HFFc6 (cell line): Measurements from ENCODE around the gene CNBD2. TPM values are rescaled to one million over a fixed set of nuclear protein-coding genes. Genes with fewer than 3 reads are reported as not detected.

ENCODE experiments used
- DNase-seq: peaks from one replicate; pipeline ENCODE4 v3.0.0-alpha.2; 2018
- H3K27ac Mint-ChIP-seq: 2 replicates; pipeline ENCODE4 v1.8.0; 2020; ENCODE audit warnings: mild to moderate bottlenecking, mixed read lengths
- H3K27me3 Mint-ChIP-seq: 2 replicates; pipeline ENCODE4 v1.8.0; 2021; ENCODE audit warnings: mild to moderate bottlenecking, moderate library complexity, mixed read lengths; ENCODE audit not compliant: insufficient read depth
- H3K36me3 Mint-ChIP-seq: 2 replicates; pipeline ENCODE4 v1.8.0; 2021; ENCODE audit warnings: low read depth, mixed read lengths
- H3K4me1 Mint-ChIP-seq: 2 replicates; pipeline ENCODE4 v1.8.0; 2020; ENCODE audit warnings: low read depth, mixed read lengths
- H3K4me3 Mint-ChIP-seq: 2 replicates; pipeline ENCODE4 v1.8.0; 2020; ENCODE audit warnings: mild to moderate bottlenecking, moderate library complexity, mixed read lengths
- H3K9me3 Mint-ChIP-seq: 2 replicates; pipeline ENCODE4 v1.8.0; 2020; ENCODE audit warnings: mild to moderate bottlenecking, mixed read lengths
- long read RNA-seq: library from polyadenylated mRNA; unstranded; transcript quantifications from one replicate; pipeline ENCODE4 v2.0.0, GENCODE V29; 2019
- total RNA-seq, 6 experiments: library from RNA; stranded (reverse); fragmentation: NEBNext Ultra II Directional; extraction: Animal tissue kit (Norgen Biotek cat#: 25700); gene quantifications; 2 replicates in 1 of 6; 3 replicates in 5 of 6; pipeline ENCODE4 v1.2.3, GENCODE V29; 2021
- TF ChIP-seq, protein P1 (sequence below): fragments of 200-600 bp; sonication (generic); IDR thresholded peaks from 2 replicates; pipeline ENCODE4 v1.5.0; 2021; ENCODE audit warnings: antibody characterized with exemption, mild to moderate bottlenecking

Gene CNBD2
- 1 to 10 TPM; 1.4 to 2.9 (median 2.3) TPM for total RNA-seq
- long read RNA-seq, partial matches to known transcripts, result 0 of 1 reads
- long read RNA-seq, other reads (novel, unspliced or antisense), result 0 of 1 reads

DNA sequence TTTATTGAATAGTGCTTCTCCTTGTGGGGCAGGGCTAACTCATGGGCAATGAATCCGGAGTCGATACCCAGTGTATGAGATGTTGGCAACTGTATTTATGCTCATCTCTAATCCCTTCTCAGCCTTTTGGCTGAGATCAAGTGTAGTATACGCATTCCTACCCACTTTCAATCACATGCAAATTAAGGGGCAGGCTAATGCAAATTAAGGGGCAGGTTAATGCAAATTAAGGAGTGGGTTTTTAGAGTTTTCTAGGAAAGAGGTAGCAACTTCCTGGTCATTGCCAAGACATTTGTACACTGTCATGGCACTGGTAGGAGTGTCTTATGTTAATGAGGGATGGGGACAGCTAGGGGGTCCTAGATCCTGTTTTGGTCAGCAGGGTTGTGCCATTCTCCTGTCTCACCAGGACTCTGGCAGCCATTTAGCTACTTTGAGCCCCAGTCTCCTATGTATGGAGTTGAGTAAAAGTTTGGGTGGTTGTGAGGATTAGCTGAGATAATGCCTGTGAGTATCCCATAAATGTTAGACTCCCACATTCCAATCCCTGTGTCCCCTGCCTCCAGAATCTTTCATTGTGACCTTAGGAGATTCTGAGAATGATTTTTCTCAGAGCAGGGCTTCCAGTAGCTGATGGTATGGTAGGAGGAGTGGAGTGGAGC is at the start of gene CNBD2:
Gene CNBD2, plus strand, starts transcription at position 612 of the 662 bp plus-strand sequence. CDS start 173 bp downstream, outside the sequence.
- Mint-ChIP-seq H3K36me3 (no peaks in the 10 kb centered on the region; the same call in 1 of the 2 replicates), H3K27me3 (peaks cover 16% of the 10 kb centered on the region), H3K4me1 (peaks cover 5% of the 10 kb centered on the region; the same call in 1 of the 2 replicates), H3K9me3 (no peaks in the 10 kb centered on the region), H3K27ac (no peak within 1 kb of the TSS), H3K4me3 (no peak within 1 kb of the TSS)
- TF ChIP-seq, protein P1, sequence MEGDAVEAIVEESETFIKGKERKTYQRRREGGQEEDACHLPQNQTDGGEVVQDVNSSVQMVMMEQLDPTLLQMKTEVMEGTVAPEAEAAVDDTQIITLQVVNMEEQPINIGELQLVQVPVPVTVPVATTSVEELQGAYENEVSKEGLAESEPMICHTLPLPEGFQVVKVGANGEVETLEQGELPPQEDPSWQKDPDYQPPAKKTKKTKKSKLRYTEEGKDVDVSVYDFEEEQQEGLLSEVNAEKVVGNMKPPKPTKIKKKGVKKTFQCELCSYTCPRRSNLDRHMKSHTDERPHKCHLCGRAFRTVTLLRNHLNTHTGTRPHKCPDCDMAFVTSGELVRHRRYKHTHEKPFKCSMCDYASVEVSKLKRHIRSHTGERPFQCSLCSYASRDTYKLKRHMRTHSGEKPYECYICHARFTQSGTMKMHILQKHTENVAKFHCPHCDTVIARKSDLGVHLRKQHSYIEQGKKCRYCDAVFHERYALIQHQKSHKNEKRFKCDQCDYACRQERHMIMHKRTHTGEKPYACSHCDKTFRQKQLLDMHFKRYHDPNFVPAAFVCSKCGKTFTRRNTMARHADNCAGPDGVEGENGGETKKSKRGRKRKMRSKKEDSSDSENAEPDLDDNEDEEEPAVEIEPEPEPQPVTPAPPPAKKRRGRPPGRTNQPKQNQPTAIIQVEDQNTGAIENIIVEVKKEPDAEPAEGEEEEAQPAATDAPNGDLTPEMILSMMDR, result no peak
- no peak for DNase-seq

DNA sequence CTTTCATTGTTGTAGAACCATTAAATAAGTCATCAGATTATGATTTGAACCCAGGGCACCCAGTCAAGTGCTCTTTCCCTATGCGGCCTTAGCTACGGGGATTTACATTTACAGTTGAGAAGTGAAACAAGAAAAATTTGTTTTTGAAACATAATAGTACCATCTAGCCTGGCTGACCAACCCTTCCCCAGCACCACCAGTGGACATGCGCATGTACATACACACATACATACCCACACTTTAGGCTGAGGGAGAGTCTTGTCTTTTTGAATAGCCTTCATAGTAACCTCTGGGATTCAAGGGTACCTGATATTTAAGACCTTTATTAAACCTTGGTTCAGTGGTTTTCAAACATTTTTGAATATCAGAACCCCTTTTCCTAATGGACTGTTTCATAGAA is 47.9 kb upstream of the CNBD2 start:
- Mint-ChIP-seq H3K4me1 (no peaks in the 10 kb centered on the region), H3K9me3 (no peaks in the 10 kb centered on the region), H3K27ac (no peak overlapping the region), H3K4me3 (no peak overlapping the region), H3K36me3 (peaks cover 16% of the 10 kb centered on the region), H3K27me3 (peaks cover 3% of the 10 kb centered on the region)
- DNase-seq, result no peak
- TF ChIP-seq, protein P1, result no peak

DNA sequence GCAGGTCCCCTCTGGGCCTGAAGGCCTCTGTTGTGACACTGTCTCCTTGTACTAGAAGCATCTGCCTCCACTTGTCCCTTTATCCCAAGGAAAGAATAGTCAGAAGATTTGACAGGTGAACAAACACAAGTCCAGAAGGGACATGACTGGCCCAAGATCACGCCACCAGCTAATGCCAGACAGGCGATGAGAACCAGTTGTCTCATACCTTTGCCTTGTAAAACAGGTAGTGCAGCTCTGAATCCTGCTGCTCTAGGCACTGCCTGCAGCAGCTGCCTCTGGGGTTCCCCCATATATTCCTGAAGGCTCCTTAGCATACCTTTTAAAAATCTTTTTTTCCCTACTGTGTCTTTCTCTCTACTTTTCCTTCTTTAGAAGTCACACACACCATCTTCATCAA is 39.1 kb upstream of the CNBD2 start:
- Mint-ChIP-seq H3K27ac (no peak overlapping the region), H3K4me3 (no peak overlapping the region)

GRCh38 chr20:35934050-35934449 is 34.3 kb upstream of the CNBD2 start:
- H3K27ac Mint-ChIP-seq, result no peak overlapping the region
- TF ChIP-seq, protein P1, result no peak
- no peak overlapping the region for H3K4me3 Mint-ChIP-seq
- no peaks in the 10 kb centered on the region for H3K9me3 Mint-ChIP-seq
- H3K27me3 Mint-ChIP-seq, result no peaks in the 10 kb centered on the region; the same call in 1 of the 2 replicates
- DNase-seq, result no peak
- peaks cover 12% of the 10 kb centered on the region for H3K36me3 Mint-ChIP-seq
- peaks cover 12% of the 10 kb centered on the region for H3K4me1 Mint-ChIP-seq

More for the DNA sequence above, 39.1 kb upstream of the CNBD2 start:
- no peak for DNase-seq
- H3K9me3 Mint-ChIP-seq, result no peaks in the 10 kb centered on the region
- no peaks in the 10 kb centered on the region for H3K4me1 Mint-ChIP-seq
- peaks cover 27% of the 10 kb centered on the region for H3K36me3 Mint-ChIP-seq
- peaks cover 2% of the 10 kb centered on the region; the same call in 1 of the 2 replicates for H3K27me3 Mint-ChIP-seq
- TF ChIP-seq, protein P1, result no peak

- no peak for DNase-seq
- Mint-ChIP-seq H3K9me3 (no peaks in the 10 kb centered on the region), H3K4me1 (peaks cover 21% of the 10 kb centered on the region)
Measured at GRCh38 chr20:35939264-35939663, 29.1 kb upstream of the CNBD2 start.

More at GRCh38 chr20:35939264-35939663, 29.1 kb upstream of the CNBD2 start:
- peak overlapping the region; percentile 31 for H3K4me3 Mint-ChIP-seq
- TF ChIP-seq, protein P1, result no peak
- H3K36me3 Mint-ChIP-seq, result peaks cover 8% of the 10 kb centered on the region
- H3K27me3 Mint-ChIP-seq, result no peaks in the 10 kb centered on the region; the same call in 1 of the 2 replicates
- peak overlapping the region; percentile 56 for H3K27ac Mint-ChIP-seq
